Loucy (cell line): ENCODE data around the gene SIX3.

Experiments used
- H2AFZ ChIP-seq: fragments of 200-600 bp; sonication (generic); 2 replicates; pipeline ENCODE4 v1.6.0; 2016; ENCODE audit warnings: antibody characterized with exemption, mild to moderate bottlenecking, low read length, moderate library complexity
- H3F3A ChIP-seq: fragments of 200-600 bp; 2 replicates; pipeline ENCODE4 v1.6.0; 2016; ENCODE audit warnings: antibody characterized with exemption, low read depth, mild to moderate bottlenecking
- H3K27me3 ChIP-seq: fragments of 200-600 bp; sonication (generic); 2 replicates; pipeline ENCODE4 v1.6.1; 2014; ENCODE audit warnings: low read length, mild to moderate bottlenecking; ENCODE audit not compliant: insufficient read depth, poor library complexity, severe bottlenecking
- H3K36me3 ChIP-seq: fragments of 200-600 bp; sonication (generic); 2 replicates; pipeline ENCODE4 v1.6.1; 2016; ENCODE audit warnings: low read length; ENCODE audit not compliant: insufficient read depth
- H3K4me1 ChIP-seq: fragments of 200-600 bp; sonication (generic); 2 replicates; pipeline ENCODE4 v1.5.1; 2014; ENCODE audit warnings: low read length, mild to moderate bottlenecking; ENCODE audit not compliant: insufficient read depth, poor library complexity, severe bottlenecking
- H3K4me2 ChIP-seq: fragments of 200-600 bp; sonication (generic); 2 replicates; pipeline ENCODE4 v1.6.0; 2014; ENCODE audit warnings: antibody characterized with exemption, low read length, low read depth, mild to moderate bottlenecking; ENCODE audit not compliant: poor library complexity, severe bottlenecking
- H3K4me3 ChIP-seq: fragments of 200-600 bp; sonication (generic); 2 replicates; pipeline ENCODE4 v1.5.1; 2014; ENCODE audit warnings: low read length, mild to moderate bottlenecking, mixed read lengths; ENCODE audit not compliant: poor library complexity, severe bottlenecking
- H3K79me2 ChIP-seq: fragments of 200-600 bp; sonication (generic); 2 replicates; pipeline ENCODE4 v1.6.1; 2014; ENCODE audit warnings: low read length; ENCODE audit not compliant: insufficient read depth
- H3K9ac ChIP-seq: fragments of 200-600 bp; sonication (generic); 2 replicates; pipeline ENCODE4 v1.6.0; 2014; ENCODE audit warnings: mild to moderate bottlenecking, low read depth, low read length, moderate library complexity; ENCODE audit not compliant: poor library complexity, severe bottlenecking
- H3K9me2 ChIP-seq: fragments of 200-600 bp; sonication (generic); replicated peaks from 2 replicates; pipeline ENCODE4 v1.6.1; 2016; ENCODE audit warnings: low read depth, low read length, mixed read lengths
- H3K9me3 ChIP-seq: fragments of 200-600 bp; sonication (generic); 2 replicates; pipeline ENCODE4 v1.6.1; 2014; ENCODE audit warnings: mild to moderate bottlenecking, antibody characterized with exemption, low read length, low read depth; ENCODE audit not compliant: insufficient read depth
- H4K20me1 ChIP-seq: fragments of 200-600 bp; sonication (generic); 2 replicates; pipeline ENCODE4 v1.6.0; 2014; ENCODE audit warnings: antibody characterized with exemption, low read length, mild to moderate bottlenecking; ENCODE audit not compliant: insufficient read depth, poor library complexity, severe bottlenecking
- CTCF ChIP-seq: fragments of 200-600 bp; sonication (generic); conservative IDR thresholded peaks from 2 replicates; pipeline ENCODE4 v1.5.1; 2014; ENCODE audit warnings: mild to moderate bottlenecking, antibody characterized with exemption, low read length
- EZH2phosphoT487 ChIP-seq: fragments of 200-600 bp; IDR thresholded peaks from 2 replicates; pipeline ENCODE4 v1.6.1; 2018; ENCODE audit warnings: antibody characterized with exemption, mild to moderate bottlenecking, moderate library complexity, borderline replicate concordance

SIX3 gene

GRCh38 chr2:44932079-44932478 is 9.4 kb upstream of the SIX3 start:
- Histone ChIP-seq H4K20me1 (no peaks in the 10 kb centered on the region), H3K9ac (no peak overlapping the region), H3K4me1 (no peaks in the 10 kb centered on the region), H3K36me3 (no peaks in the 10 kb centered on the region), H3K4me3 (no peak overlapping the region), H3K79me2 (no peaks in the 10 kb centered on the region), H3K9me2 (no peaks in the 10 kb centered on the region), H3K27me3 (peaks cover 3% of the 10 kb centered on the region), H3K4me2 (no peak overlapping the region), H3F3A (no peaks in the 10 kb centered on the region), H2AFZ (no peak overlapping the region), H3K9me3 (no peaks in the 10 kb centered on the region)
- TF ChIP-seq EZH2phosphoT487 (no peak), CTCF (no peak)

GRCh38 chr2:44932564-44933392 is 8.7 kb upstream of the SIX3 start:
- Histone ChIP-seq H3K9ac (no peak overlapping the region), H3K4me1 (no peaks in the 10 kb centered on the region), H4K20me1 (no peaks in the 10 kb centered on the region), H3F3A (no peaks in the 10 kb centered on the region), H3K4me3 (no peak overlapping the region), H3K4me2 (no peak overlapping the region), H3K36me3 (no peaks in the 10 kb centered on the region), H3K27me3 (no peaks in the 10 kb centered on the region), H3K9me2 (no peaks in the 10 kb centered on the region), H2AFZ (no peak overlapping the region), H3K79me2 (no peaks in the 10 kb centered on the region), H3K9me3 (no peaks in the 10 kb centered on the region)
- TF ChIP-seq EZH2phosphoT487 (no peak), CTCF (no peak)

- TF ChIP-seq CTCF (no peak), EZH2phosphoT487 (no peak)
- H3K4me2 ChIP-seq, result no peak overlapping the region
- H3K4me1 ChIP-seq, result no peaks in the 10 kb centered on the region
- H3K9me2 ChIP-seq, result no peaks in the 10 kb centered on the region
- no peaks in the 10 kb centered on the region for H3F3A ChIP-seq
- no peaks in the 10 kb centered on the region for H3K27me3 ChIP-seq
- no peak overlapping the region for H3K4me3 ChIP-seq
- H3K36me3 ChIP-seq, result no peaks in the 10 kb centered on the region
- H4K20me1 ChIP-seq, result no peaks in the 10 kb centered on the region
- H3K9me3 ChIP-seq, result no peaks in the 10 kb centered on the region
- H3K79me2 ChIP-seq, result no peaks in the 10 kb centered on the region
- H2AFZ ChIP-seq, result no peak overlapping the region
- H3K9ac ChIP-seq, result no peak overlapping the region
These were observed 8.0 kb upstream of the SIX3 start for GRCh38 chr2:44933434-44933951.
